G401.6 (cell line): ENCODE results near the gene CACNG5.

Source experiments
- FAIRE-seq: peaks from 2 replicates; lab custom pipeline; 2012; peaks lifted over from hg19 to GRCh38; lab: Jason Lieb, UNC

Gene CACNG5, protein sequence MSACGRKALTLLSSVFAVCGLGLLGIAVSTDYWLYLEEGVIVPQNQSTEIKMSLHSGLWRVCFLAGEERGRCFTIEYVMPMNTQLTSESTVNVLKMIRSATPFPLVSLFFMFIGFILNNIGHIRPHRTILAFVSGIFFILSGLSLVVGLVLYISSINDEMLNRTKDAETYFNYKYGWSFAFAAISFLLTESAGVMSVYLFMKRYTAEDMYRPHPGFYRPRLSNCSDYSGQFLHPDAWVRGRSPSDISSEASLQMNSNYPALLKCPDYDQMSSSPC

DNA sequence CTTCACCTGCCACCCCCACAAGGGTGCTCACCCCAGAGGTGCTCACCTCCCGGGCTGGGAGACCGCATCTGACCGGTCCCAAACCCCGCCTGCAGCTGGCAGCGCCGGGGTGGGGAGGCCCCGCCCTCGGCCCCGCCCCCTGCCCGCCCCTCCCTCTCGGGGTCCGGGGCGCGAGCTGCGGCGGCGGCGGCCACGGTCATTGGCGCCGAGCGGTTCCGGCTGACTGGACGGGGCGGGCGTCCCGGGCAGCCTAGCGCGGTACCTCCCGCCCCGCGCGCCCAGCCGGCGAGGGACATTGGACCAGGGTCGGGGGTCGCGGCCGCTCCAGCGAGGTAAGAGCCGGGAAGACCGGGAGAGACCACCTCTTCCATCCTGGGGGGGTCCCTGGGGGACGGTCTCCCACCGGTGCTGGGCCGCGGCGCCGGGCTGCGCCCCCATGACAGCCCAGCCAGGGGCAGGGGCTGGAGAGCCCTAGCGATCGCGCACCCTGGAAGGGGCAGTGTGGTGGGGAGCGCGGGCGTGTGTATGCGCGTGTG, at the start of gene CACNG5:
Gene CACNG5, plus strand, starts transcription at position 199 of the 536 bp plus-strand sequence. CDS start 42,216 bp downstream, outside the sequence.
- no peak for FAIRE-seq

DNA sequence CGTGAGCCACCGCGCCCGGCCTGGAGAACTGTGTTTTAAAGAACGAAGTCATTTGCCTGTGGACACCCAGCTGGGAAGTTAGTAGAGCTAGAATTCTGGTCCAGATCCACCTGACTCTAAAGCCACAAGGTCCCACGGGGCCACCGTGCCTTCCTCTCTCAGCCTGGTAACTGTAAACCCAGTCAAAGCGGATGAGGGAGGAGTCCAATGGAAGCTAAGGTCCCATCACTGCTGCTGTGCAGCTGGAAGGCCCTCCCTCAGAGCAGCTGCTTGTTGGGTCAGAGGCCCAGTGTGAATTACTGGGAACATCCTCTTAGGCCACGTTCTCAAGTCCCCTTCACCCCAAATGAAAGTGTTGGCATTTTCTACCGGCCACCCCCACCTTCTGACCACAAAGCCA, 48.8 kb upstream of the CACNG5 start:
- FAIRE-seq, result no peak

DNA sequence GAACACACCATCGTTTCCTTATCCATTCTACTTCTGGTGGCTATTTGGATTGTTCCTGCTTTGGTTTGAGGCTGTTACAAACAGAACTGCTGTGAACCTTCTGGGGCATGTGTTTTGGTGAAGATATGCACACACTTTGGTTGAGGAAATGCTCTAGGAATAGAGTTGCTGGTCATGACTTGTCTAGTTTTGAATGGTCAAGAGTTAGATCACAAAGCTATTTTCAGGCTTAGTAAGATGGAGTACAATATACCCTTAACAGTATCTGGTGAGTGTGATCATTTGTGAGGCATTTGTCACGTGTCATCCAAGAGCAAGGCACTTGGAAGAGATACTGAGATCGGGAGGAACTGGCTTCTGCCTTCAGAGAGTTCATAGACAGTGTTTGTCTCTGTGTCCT, 47.0 kb upstream of the CACNG5 start:
- FAIRE-seq, result no peak

DNA sequence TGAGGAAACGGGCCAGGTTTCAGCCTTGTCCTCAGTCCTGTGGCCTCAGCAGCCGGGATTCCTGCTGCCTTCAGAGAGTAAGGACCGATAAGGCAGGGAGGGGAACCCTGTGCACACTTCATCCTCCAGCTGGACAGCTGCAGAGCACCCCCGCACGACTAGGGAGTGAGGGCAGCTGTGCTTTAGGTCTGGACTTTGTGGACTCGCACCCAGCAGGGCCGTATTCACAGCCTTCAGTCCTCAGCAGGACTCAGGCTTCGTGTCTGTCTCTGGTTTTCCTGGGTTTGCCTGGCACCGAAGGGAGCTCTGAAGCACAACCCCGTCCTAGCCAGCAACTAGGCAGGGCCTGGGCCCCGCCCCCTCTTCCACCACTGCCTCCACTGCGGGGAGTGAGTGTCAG, 45.8 kb upstream of the CACNG5 start:
- no peak for FAIRE-seq

DNA sequence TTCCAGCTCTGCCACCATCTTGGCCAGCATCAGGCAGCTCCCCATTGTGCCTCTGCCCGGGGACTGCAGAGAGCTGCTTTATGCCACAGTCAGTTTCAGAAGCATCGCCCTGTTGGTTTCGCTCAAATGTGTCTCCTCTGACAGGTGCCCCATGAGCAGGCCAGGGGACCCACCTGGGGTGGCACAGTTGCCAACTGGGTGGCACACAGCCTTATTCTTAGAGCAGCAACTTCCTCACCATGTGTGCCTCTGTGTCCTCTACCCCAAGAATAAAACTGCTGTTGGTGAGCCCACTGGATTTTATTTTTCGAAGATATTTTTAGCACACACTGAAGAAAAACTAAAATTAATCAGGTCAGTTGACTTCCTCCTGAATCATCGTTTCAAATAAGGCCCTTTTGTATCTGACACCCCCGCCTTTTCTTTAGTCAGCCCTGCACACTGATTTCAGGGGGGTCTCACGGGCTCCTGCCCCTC, 44.9 kb upstream of the CACNG5 start:
- FAIRE-seq, result no peak

DNA sequence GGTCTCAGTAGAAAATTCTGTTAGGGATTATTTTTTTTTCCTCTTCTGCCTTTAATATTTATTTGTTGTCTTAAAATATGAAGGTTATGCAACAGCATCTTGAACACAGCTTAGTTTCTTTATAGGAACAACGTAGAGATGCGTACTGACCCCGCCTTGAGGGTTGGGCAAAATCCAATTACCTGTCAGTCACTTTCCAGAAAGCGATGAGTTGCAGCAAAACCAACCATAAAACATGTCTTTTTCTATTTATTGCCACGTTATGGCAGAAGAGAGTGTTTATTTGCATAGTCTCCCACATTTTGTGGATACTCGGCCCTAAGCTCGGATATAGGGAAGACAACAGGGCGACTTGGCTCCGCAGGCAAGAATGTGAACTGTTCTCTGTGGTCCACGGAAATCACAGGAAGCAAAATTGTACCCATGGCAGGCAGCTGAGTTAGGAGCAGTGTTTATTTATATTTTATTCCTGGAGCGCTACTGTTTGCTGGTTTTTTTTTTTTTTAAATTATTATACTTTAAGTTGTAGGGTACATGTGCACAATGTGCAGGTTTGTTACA, 44.3 kb upstream of the CACNG5 start:
- no peak for FAIRE-seq

DNA sequence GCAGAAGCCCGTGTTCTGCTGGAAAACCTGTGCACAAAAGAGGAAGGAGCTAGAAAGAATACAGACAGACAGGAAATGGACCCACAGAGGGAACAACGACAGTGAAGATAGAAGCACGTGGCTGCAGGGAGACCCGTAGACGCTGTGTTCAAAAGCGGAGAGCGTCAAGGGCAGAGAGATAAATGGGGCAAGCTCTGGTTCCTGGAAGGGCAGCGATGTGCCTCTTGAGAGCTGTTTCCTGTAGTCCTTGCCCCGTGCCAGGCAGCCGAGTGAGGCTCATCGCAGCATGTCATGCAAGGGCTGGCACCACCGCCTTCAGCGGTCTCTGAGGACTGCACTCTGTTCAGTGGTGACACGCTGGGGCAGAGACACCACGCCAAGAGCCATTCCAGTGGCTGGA, 43.6 kb upstream of the CACNG5 start:
- no peak for FAIRE-seq

DNA sequence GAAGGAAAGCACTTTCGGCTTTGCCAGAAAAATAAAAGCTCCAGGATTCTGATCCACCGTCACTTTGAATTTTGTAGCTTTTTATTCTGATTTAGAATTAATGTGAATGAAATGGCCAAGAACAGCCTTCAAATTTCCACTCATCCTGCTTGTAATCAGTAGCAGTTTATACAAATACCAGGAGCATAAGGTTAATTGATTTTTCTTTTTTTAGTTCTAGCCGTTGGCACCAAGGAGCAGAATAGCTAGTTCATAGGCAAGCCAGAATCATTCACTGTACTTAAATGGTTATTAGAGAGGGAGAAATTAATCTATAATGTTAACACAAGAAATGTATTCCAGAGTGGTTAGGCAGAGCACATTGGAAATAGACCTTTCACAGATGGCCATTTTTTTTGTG, 41.1 kb upstream of the CACNG5 start:
- FAIRE-seq, result no peak

DNA sequence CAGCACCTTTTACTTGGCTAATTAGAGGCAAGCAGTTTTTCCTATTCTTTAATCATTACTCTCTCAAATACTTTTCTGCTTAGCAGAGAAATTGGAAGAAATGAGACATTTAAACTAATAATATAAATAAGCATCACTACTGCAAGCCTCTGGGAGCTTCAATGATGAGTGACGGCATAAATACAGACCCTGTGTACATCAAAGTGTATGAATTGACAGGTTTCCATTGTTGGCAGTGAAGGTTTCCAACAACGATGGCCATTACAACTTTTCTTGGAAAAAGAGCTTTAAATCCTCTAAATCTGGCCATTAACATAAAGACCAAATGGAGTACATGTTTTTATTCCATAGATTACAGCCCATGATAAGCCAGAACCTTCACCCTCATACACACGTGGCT, 39.4 kb upstream of the CACNG5 start:
- FAIRE-seq, result no peak

DNA sequence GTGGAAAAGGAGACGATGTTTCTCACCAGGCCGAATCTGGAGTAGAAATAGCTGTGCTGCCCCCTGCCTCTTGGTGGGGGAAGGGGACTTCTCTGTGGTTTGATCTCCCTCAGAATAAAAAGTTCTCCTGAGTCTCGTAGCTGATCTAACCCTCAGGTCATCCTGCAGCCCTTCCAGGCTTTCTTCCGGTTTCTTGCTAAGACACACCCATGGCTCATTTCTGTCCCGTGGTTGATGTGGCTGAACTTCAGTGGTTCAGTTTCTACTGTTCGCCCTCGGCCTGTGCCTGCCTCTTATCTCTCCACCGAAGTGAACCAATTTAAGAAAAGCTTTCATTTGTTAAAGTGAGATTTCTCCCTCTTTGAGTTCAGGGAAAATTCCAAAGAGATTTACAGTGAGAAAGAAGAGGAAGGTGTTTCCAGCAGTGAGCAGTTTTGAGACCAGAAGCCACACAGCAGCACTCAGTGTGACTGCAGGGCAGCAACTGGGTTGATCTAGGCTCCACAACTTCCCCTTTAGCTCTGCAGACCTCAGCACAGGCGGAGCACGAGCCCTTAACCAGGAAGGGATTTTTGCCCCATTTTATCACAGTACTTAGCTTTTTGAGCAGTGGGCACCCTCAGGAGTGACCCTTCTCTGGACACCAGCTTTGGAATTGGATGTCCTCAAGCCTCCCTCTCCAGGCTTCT, 34.9 kb upstream of the CACNG5 start:
- FAIRE-seq, result no peak

DNA sequence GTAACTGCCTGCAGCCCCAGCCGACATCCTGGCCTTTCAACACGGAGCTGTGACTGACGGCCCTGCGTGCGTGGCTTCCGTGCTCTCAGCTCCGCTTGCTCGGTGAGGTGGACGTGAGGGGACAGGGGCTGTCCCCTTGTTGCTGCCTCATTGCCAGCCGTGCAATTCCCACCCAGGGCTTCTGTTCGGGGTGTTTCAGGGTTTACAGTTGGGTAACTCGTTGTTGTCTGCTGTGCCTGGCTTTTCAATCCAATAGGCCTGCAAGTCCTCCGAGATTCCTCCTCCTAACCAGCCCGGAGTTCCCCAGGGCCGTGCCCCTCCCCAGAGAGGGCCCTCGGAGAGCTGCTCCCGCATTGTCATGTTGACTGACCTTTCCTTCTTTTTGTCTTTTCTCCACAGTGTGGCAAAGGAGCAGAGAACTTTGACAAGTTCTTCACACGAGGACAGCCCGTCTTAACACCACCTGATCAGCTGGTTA, 31.4 kb upstream of the CACNG5 start:
- FAIRE-seq, result no peak

DNA sequence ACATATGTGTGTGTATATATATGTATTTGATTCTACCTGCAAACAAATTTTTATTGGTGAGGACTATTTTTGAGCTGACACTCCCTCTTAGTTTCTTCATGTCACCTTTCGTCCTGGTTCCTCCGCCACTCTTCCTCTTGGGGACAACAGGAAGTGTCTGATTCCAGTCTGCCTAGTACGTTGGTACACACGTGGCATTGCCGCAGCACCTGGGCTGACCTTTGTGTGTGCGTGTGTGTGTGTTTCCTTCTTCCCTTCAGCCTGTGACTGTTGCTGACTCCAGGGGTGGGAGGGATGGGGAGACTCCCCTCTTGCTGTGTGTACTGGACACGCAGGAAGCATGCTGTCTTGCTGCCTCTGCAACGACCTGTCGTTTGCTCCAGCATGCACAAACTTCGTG, 29.4 kb upstream of the CACNG5 start:
- FAIRE-seq, result no peak

DNA sequence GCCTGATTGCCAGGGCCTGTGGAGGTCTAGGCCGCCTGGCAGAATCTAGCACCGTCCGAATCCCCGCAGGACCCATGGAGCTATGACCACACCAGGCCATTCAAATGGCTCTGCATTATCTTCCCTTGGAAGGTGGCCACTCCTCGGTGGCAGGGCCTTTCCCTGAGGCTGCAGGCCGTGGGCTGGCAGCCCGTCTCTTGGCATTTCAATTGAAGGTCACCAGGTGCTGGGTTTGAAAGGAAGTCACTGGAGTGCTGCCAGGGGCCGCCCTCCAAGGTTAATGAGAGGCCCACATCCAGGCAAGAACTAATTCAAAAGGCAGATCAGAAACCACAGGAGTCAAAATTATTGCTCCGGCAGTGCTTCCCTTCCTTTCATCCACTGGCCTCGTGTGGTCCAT, 27.7 kb upstream of the CACNG5 start:
- no peak for FAIRE-seq

DNA sequence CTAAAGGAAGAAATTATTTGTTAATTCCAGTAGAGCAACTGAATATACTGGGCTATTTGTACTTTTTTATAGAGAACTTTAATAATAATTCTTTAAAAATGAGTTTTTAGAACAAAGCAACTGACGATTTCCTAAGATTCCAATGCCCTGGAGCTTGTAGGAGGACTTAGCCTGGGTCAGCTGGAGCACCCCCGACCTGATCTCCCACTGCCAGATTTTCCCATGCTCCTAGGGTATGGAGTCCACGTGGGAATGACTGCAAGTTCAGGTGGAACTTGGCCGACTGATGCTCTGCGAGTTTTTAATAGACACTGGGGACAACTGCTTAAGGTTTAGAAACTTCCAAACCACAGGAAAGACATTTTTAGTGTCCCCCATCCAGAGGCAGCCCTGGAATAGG, 25.5 kb upstream of the CACNG5 start:
- FAIRE-seq, result no peak

DNA sequence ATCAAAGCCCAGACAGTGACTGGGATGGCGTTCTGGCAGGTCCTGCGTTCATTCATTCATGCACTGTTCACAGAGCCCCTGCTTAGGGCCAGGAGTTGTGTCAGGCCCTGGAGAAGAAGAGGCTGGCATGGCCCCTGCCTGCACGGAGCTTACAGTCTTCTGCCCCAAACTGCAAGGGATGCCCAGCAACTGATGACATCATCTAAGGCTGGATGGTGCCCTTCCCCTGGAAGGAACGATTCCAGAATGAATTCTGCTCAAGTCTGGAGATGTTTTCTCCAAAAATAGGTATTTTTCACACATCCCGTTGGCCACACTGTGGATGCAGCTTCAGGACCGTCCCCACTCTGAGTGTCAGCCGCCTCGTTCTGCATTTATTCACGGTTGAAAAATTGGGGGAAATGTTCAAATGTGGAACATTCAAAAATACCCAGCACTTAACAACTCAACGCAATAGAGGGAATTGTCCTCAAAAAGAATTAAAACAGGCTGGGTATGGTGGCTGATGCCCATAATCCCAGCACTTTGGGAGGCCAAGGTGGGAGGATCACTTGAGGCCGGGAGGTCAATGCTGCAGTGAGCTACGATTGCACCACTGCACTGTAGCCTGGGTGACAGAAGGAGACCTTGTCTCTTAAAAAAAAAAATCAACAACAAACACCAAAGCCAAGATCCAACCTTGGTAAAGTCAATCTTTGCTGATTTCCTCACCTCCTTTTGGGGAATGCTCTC, 23.8 kb upstream of the CACNG5 start:
- FAIRE-seq, result no peak

DNA sequence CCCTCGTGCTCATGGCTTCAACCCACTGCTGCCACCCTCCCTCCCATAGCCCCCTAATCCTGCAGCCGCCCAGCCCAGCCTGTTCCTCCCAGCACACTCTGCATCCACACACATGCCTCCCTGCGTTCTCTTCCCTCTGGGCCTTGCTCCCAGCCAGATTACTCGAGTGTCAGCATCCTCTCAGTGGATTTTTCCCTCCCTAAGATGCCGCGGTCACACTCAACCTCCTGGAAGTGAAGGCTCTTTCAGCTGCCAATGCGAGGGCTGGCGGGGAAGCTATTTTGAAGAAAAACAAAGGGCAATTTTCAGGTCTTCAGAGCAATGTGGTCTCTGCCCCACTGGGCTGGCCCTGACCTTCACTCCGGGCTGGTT, 23.2 kb upstream of the CACNG5 start:
- no peak for FAIRE-seq

DNA sequence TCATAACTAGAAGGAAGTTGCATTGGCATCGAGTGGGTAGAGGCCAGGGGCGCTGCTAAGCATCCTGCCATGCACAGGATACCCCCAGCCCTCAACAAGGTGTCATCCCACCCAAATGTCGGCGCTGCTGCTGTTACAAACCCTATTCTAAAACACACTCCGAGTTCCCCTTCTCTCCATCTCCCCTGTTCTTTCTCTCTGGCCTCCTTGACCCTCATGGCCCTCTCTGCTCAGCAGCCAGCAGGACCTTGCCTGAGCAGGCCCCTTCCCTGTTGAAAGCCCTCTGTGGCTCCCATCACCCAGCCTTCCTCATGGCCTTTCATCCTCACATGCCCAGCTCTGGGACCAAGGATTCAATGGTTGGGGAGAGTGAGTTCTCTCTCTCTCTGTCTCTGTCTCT, 22.3 kb upstream of the CACNG5 start:
- FAIRE-seq, result no peak

DNA sequence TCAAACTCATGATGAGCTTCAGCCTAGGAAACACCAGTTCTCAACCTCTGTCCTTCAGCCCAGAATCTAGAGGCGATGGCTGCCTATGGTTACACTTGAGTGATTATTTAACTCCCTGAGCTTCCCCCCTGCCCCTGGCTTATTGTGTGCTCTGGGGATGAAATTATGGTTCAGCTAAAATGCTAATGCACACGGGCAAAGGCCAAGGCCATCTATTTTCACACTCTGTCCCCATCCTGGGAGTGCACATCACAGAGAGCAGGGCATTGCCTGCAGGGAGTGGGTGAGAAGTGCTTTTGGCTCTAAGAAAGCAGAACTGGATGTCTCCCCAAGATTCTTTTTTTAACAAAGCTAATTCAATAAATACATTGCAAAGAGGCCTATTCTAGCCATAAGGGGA, 21.6 kb upstream of the CACNG5 start:
- FAIRE-seq, result no peak

DNA sequence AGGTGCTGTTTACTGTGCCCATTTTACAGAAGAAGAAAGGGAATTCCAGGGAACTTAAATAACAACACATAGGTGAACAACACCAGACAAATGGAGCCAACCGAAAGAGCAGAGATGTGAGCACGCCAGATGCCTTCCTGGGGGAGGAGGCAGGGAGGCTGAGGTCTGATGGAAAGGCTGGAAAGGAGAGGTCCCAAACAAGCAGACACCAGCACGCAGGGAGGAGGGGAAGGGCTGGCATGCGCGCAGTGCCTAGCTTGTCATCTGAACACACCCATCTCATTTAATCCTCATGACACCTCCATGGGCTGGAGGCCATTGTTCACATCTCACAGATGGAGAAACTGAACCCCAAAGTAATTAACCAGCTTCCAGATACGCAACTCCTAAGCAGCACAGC, 20.9 kb upstream of the CACNG5 start:
- FAIRE-seq, result no peak

DNA sequence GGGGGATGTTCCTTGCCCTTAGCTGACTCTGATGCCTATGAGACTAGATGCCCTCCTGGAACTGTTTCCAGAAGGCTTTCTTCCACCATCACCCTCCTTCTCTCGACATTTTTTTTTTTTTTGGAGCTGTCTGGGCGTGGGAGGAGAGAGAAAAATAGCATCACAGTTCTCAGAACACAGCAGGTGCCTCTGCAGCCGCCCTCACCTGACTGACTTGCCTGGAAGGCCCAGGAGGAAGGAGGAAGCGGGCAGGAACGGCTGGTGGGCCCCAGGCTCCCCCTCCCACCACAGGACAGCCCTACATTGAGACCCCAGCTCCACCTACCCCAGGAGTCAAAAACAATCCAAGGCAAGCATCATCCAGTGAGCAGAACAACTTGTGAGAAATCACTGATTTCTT, 20.3 kb upstream of the CACNG5 start:
- no peak for FAIRE-seq

DNA sequence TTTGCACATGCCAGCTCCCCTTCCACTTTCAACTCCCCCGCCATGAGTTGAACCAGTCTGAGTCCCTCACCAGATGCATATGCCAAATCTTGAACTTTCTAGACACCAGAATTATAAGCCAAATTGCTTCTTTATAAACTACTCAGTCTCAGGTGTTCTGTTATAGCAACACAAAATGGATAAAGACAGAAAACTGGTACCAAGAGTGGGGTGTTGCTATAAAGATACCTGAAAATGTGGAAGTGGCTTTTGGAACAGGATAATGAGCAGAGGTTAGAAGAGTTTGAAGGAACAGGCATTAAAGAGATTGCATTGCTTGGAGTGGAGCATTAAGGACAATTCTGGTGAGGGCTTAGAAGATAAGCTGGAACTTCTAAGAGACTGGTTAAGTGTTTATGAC, 17.2 kb upstream of the CACNG5 start:
- no peak for FAIRE-seq

DNA sequence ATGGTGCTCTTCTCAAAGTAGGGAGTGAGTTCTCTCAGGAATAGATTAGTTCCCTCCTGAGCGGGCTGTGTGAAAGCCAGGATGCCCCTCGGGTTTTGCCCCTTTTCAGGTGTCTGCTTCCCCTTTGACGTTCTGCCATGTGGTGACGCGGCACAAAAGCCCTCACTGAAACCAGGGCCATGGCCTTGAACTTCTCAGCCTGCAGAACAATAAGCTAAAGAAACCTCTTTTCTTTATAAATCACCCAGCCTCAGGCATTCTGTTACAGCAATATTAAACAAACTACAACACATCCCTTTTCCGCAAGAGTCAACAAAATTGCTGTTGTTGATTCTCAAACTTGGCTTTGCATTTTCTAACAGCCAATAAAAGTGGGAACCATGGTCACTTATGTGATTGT, 15.5 kb upstream of the CACNG5 start:
- FAIRE-seq, result no peak

DNA sequence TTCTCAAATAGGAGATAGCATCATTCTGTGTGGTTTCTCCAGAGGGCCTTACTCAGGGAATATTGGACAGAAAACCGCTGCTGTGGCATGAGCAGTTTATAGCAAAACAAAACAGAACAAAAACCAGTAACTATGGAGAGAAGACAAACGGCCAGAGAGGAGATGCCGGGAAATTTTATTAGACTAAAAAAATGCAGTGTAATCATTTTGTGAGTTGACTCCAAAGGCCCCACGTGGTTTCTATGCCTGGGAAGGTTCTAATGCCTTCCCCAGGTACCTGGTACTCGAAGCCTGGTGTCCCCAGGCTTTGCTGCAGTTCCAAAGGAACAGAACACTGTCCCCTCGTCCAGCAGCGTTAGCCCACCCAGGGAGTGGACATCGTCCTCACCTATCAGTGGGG, 12.9 kb upstream of the CACNG5 start:
- FAIRE-seq, result no peak
